H1 (cell line): ENCODE data around the gene IL2RG. TPM values are rescaled to one million over a fixed set of nuclear protein-coding genes. Genes with fewer than 3 reads are reported as not detected.

ENCODE experiments used
- ASH2L ChIP-seq: fragments of 200-600, 300-600 bp; sonication (generic); IDR thresholded peaks from one replicate; pipeline ENCODE4 v1.7.1; 2017; ENCODE audit warnings: low read length
- CEBPB ChIP-seq: IDR thresholded peaks from 2 replicates; pipeline ENCODE4 v1.6.1; 2012; ENCODE audit warnings: low read depth, low read length
- CHD7 ChIP-seq: fragments of 300-600 bp; sonication (generic); IDR thresholded peaks from 2 replicates; pipeline ENCODE4 v1.7.1; 2012; ENCODE audit warnings: low read length, moderate library complexity, mild to moderate bottlenecking, inconsistent platforms; ENCODE audit not compliant: insufficient replicate concordance
- CREB1 ChIP-seq: IDR thresholded peaks from 2 replicates; pipeline ENCODE4 v1.6.1; 2012; ENCODE audit warnings: inconsistent platforms
- CTCF ChIP-seq, 3 experiments: IDR thresholded peaks; 1 replicate in 2 of 3; 2 replicates in 1 of 3; pipeline versions ENCODE4 v1.5.1 to v1.6.1; 2011; ENCODE audit warnings: low read length in 3 of 3, mild to moderate bottlenecking in 3 of 3, inconsistent platforms in 2 of 3, low read depth in 1 of 3, moderate library complexity in 1 of 3; ENCODE audit not compliant: insufficient read depth in 1 of 3; ENCODE audit errors: control extremely low read depth in 1 of 3
- HDAC2 ChIP-seq, 2 experiments: fragments of 300-600 bp in 1 of 2; sonication (generic) in 1 of 2; IDR thresholded peaks; 2 replicates each; pipeline ENCODE4 v1.6.1; 2011 to 2012; ENCODE audit warnings: low read depth in 2 of 2, low read length in 2 of 2, mild to moderate bottlenecking in 2 of 2, moderate library complexity in 2 of 2, borderline replicate concordance in 1 of 2, inconsistent platforms in 1 of 2
- KDM5A ChIP-seq: fragments of 200-600 bp; IDR thresholded peaks from 2 replicates; pipeline ENCODE4 v1.7.1; 2012; ENCODE audit warnings: mild to moderate bottlenecking, low read length, inconsistent platforms, mixed read lengths
- NANOG ChIP-seq: IDR thresholded peaks from 2 replicates; pipeline ENCODE4 v1.6.1; 2011; ENCODE audit warnings: low read length, low read depth, mild to moderate bottlenecking, inconsistent platforms; ENCODE audit not compliant: insufficient read depth, poor library complexity, severe bottlenecking
- RFX5 ChIP-seq: IDR thresholded peaks from 2 replicates; pipeline ENCODE4 v1.6.1; 2011; ENCODE audit warnings: low read depth, low read length, improper control_type of control experiment, borderline replicate concordance
- SIX5 ChIP-seq: IDR thresholded peaks from 2 replicates; pipeline ENCODE4 v1.6.1; 2011; ENCODE audit warnings: mild to moderate bottlenecking, low read depth, low read length
- polyA plus RNA-seq, 7 experiments: library from polyadenylated mRNA; depleted of rRNA in 3 of 7; stranded (reverse) in 5 of 7; unstranded in 2 of 7; fragments of >200 nt in 5 of 7; fragments of 200-250 nt in 2 of 7; gene quantifications; 1 replicate in 5 of 7; 2 replicates in 1 of 7; 4 replicates in 1 of 7; pipeline versions ENCODE4 v1.2.1 to v1.2.3, GENCODE V29; 2011 to 2013; ENCODE audit warnings: missing spikeins in 2 of 7, mixed read lengths in 2 of 7
- total RNA-seq: library from RNA; stranded (reverse); fragmentation: NEBNext Ultra II Directional; extraction: Animal tissue kit (Norgen Biotek cat#: 25700); gene quantifications from 2 replicates; pipeline ENCODE4 v1.2.1, GENCODE V29; 2021

IL2RG gene
- total and polyA plus RNA-seq, 2 of the 8 experiments (the other 6 are each of a cell fraction or from before 2014, with no cell fraction given): not detected

- TF ChIP-seq CHD7: no peak
- TF ChIP-seq NANOG: no peak
- no peak for TF ChIP-seq ASH2L
- TF ChIP-seq RFX5: no peak
- no peak for TF ChIP-seq KDM5A
- no peak for TF ChIP-seq CREB1
- no peak for TF ChIP-seq HDAC2 (IDR thresholded peaks at IDR 0.05; ENCODE audit: borderline replicate concordance in 1 of 2, low read depth in 2 of 2, low read length in 2 of 2)
- no peak for TF ChIP-seq CEBPB
- no peak for TF ChIP-seq CTCF (IDR thresholded peaks at IDR 0.05; ENCODE audit: control extremely low read depth in 1 of 3, insufficient read depth in 1 of 3, low read depth in 1 of 3, low read length in 3 of 3)
- no peak for TF ChIP-seq SIX5
- TF ChIP-seq, all 59 proteins: peak for 3
Observed at GRCh38 chrX:71144651-71145050, 33.3 kb upstream of the IL2RG start, which contains the start of gene NLGN3 (continued).
